GM12865 (cell line): ENCODE measurements around the gene DIP2C.
"Not testable (repeated sequence)": the region's sequence is repeated elsewhere in the genome, so short reads cannot be mapped to it uniquely, and the experiment has no call there.

Experiments used
- DNase-seq: peaks from one replicate; pipeline ENCODE4 v3.0.0; 2010; ENCODE audit warnings: low read depth
- H3K4me3 ChIP-seq: 2 replicates; pipeline ENCODE4 v1.5.1; 2011; ENCODE audit warnings: mild to moderate bottlenecking, low read depth, low read length, control low read depth
- TF ChIP-seq, protein P1 (sequence below): IDR thresholded peaks from 2 replicates; pipeline ENCODE4 v1.5.1; 2011; ENCODE audit warnings: low read length, control low read depth, low read depth, inconsistent platforms; ENCODE audit not compliant: insufficient read depth; ENCODE audit errors: missing control alignments

Gene DIP2C

DNA sequence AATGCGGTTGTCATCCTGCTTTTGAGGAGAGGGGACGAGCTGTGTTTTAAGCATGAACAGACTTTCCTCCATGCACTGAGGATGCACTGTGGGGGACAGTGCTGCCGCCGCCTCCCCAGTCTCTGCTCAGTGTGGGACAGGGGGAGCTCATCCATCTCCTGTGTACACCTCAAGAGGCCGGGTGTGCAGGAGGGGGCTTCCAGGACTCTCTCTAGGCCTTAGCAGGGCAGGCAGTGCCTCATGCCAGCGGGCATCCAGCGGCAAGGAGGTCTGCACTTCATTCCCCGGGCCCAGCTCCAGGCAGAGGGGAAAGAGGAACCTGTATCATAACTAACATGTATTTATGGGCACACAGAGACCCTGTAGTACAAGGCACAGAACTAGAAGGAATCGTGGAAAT is 89.7 kb downstream of the DIP2C start:
- TF ChIP-seq, protein P1, sequence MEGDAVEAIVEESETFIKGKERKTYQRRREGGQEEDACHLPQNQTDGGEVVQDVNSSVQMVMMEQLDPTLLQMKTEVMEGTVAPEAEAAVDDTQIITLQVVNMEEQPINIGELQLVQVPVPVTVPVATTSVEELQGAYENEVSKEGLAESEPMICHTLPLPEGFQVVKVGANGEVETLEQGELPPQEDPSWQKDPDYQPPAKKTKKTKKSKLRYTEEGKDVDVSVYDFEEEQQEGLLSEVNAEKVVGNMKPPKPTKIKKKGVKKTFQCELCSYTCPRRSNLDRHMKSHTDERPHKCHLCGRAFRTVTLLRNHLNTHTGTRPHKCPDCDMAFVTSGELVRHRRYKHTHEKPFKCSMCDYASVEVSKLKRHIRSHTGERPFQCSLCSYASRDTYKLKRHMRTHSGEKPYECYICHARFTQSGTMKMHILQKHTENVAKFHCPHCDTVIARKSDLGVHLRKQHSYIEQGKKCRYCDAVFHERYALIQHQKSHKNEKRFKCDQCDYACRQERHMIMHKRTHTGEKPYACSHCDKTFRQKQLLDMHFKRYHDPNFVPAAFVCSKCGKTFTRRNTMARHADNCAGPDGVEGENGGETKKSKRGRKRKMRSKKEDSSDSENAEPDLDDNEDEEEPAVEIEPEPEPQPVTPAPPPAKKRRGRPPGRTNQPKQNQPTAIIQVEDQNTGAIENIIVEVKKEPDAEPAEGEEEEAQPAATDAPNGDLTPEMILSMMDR = no peak
- no peak overlapping the region for H3K4me3 ChIP-seq
- DNase-seq = no peak

DNA sequence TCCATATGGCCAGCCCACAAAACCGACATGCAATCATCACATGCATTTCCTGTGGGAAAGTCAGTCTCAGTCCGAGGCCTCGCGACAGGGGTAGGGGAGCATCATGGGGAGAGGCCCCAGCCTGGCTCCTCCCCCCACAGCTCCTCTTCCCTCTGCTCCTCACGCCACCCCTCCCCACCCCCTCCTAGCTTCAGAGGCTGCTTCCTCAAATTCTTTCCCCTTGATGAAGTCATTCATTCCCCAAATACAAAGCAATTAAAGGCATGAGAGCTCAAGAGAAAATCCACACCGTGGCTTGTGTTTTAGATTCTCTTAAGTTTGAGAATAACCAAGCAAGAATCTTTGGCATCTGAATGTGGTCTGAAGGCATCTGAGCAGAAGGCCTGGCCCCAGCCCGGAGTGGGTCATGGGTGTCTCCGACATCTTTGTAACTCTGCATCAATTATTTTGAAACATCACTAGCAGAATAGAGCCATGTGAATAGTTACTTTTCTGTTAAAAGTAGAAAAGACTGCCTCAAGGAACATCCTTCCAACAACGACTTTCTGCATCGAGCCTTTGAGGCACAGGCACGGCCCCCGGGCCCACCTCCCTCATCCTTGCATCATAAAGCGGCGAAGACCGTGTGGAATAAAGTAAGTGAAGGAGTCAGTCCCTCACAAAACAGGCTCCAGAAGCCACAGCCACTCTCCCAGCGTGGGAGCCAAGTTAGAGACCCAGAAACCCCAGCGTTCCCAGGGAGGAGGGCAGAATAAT is 90.9 kb downstream of the DIP2C start:
- TF ChIP-seq, protein P1 = no peak
- no peak for DNase-seq
- no peak overlapping the region for H3K4me3 ChIP-seq

DNA sequence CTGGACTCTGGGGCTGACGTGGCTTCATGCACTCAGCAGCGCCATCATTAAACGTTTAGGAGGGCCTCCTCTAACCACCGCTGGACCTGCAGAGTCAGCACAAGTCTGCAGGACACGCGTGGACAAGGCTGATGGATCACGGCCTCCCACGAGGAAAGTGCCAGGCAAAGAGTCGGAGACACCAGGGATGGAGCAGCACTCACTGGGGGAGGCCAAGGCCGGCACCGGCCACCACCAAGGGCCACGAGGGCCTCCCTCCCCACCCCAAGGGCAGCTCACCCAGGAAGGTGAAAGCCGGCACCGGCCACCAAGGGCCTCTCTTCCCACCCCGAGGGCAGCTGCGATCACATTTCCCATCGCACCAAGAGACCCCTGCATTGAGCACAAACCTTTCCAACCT is 91.5 kb downstream of the DIP2C start:
- TF ChIP-seq, protein P1 = no peak
- DNase-seq = no peak
- H3K4me3 ChIP-seq = no peak overlapping the region

DNA sequence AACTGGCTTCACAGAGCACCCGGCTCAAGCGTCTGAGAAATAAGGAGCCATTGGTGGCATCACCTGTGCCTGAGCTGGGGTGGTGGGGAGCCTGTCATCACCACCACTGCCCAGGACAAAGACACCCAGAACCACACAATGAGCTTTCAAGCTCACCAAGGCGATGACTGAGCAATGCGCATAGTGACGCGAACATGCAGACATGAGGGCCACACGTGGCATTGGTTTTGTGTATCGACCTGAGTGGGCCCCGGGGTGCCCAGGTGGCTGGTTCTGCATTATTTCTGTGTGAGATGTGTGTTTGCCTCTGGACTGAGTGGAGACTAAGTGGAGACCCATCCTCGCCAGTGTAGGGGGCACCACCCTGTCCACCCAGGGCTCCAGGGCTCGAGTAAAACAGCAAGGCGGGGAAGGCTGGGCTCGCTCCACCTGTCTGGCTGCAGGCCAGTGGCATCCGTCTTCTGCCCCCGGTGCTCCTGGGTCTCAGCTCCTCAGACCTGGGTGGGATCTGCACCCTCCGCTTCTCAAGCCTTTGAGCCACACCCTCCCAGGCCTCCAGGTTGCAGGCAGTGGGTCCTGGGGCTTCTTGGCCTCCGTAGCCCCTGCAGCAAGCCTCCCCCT is 92.6 kb downstream of the DIP2C start:
- DNase-seq = no peak

DNA sequence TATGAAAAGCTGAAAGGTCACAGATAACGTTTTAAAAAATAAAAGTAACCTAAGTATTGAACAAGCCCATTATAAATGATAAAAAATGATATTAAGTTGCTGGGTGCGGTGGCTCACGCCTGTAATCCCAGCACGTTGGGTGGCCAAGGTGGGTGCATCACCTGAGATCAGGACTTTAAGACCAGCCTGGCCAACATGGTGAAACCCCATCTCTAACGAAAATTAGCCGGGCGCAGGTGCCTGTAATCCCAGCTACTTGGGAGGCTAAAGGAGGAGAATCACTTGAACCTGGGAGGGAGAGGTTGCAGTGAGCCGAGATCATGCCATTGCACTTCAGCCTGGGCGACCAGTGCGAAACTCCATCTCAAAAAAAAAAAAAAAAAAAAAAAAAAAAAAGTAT is 93.3 kb downstream of the DIP2C start:
- H3K4me3 ChIP-seq, DNase-seq: not testable (repeated sequence)

More for the DNA sequence above, 92.6 kb downstream of the DIP2C start:
- TF ChIP-seq, protein P1 = no peak
- H3K4me3 ChIP-seq = no peak overlapping the region

DNA sequence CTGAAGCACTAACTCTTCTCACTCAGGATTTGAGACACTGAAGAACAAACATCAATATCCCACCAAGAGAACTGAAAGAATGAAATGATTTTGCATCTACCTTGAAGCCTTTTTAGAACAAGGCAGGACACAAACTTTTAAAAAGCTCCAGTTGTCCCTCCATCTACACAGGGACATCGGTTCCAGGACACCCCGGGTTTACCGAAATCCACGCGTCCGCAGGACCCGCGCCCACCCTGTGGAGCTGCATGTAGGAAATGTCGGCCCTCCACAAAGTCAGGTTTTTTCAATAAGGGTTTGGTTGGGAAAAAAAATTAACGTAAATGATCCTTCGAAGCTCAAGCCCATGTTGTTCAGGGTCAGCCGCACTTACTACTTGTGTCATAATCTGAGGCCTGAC is 94.0 kb downstream of the DIP2C start:
- TF ChIP-seq, protein P1 = no peak
- no peak overlapping the region for H3K4me3 ChIP-seq
- DNase-seq = no peak

DNA sequence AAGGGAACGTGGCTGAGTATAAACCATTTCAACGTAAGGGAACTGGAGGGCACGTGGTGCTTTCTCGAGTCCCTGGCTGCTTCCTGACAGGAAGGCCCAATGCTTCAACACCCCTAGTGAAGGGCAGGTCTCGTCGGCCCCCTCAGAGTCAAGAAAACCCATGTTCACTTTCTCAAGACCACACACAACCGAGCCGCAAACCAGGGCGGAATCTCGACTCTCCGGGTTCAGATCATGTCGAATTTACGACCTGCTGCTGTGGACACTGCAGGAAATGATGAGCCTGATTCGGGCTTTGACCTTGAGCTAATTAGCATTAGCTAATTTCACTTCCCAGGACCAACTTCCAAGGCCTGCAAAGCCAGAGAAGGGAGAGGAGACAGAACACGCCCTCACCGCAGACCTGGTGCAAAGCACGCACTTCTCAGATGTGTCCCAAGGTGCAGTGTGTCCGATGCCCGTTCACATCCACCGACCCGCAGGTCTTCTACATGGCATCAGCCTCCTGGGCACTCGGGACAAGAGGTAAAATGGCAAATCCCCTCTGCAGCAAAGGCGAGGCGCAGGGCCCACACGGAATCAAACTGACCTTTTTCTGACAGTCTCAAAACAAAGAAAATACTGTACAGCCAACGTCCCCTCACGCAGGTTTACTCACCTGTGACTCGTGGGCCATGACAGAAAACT is 94.7 kb downstream of the DIP2C start:
- TF ChIP-seq, protein P1 = no peak
- no peak overlapping the region for H3K4me3 ChIP-seq

More for the DNA sequence above, 94.7 kb downstream of the DIP2C start:
- DNase-seq = no peak
